ENCODE measurements around the gene ZIC5.

DNA sequence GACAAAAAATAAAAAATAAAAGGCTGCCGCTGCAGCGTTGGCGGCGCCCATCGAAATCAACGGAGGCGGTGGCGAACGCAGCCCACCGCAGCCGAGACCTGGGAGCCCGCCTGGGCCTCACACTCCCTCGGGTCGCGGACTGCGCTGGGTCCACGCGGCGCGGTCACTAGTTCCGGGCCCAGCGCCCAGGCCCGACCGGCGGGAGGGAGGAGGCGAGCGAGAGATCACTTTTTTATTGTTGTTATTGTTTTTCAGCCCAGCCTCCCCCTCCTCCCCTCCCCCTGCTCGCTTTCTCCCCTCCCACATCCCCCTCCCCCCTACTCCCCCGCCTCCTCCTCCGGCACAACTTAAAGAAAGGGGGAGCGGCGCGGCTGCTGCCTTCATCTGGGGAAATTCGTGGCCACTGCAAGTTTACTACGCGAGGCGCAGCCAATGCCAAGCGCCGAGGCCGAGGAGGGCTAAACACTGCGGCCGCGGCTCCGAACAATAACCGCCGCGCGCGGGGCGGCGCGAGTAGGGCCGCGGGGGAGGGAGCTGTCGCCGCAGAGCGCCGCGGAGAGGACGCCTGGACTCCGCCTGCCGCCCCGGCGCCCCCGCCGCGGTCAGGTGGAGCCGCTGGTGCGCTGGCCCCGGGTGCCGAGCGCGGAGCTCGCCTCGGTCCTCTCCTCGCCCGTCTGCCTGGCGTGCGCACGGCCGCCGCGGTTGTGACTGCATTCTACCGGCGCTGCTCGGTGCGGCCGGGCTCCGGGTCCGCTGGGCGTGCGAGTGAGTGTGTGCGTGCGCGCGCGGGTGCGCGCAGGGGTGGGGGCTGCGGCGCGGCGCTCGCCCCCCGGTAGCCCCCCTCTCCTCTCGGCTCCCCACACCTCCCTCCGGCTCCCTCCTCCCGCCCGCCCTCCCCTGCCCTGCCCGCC, 9.5 kb upstream of the ZIC5 start:
- TF ChIP-seq, protein P1, sequence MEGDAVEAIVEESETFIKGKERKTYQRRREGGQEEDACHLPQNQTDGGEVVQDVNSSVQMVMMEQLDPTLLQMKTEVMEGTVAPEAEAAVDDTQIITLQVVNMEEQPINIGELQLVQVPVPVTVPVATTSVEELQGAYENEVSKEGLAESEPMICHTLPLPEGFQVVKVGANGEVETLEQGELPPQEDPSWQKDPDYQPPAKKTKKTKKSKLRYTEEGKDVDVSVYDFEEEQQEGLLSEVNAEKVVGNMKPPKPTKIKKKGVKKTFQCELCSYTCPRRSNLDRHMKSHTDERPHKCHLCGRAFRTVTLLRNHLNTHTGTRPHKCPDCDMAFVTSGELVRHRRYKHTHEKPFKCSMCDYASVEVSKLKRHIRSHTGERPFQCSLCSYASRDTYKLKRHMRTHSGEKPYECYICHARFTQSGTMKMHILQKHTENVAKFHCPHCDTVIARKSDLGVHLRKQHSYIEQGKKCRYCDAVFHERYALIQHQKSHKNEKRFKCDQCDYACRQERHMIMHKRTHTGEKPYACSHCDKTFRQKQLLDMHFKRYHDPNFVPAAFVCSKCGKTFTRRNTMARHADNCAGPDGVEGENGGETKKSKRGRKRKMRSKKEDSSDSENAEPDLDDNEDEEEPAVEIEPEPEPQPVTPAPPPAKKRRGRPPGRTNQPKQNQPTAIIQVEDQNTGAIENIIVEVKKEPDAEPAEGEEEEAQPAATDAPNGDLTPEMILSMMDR (IDR thresholded peaks at IDR 0.05), result no peak
- TF ChIP-seq POLR2A (IDR thresholded peaks at IDR 0.05), result no peak
